HEK293T (cell line): ENCODE measurements around the gene RORB.
A peak's percentile ranks its signal among the peaks of the same experiment; 100 is the strongest.

Experiments used
- CTCF ChIA-PET: fragments of 350-600 bp; formaldehyde crosslinking; extraction: SDS; loops from one replicate; lab custom pipeline; 2021; ENCODE audit warnings: antibody characterized with exemption, inconsistent platforms; lab: Yijun Ruan, JAX
- POLR2A ChIA-PET: fragments of 350-600 bp; formaldehyde crosslinking; extraction: SDS; loops from one replicate; lab custom pipeline; 2020; ENCODE audit warnings: antibody characterized with exemption, inconsistent platforms; lab: Yijun Ruan, JAX
- DNase-seq: peaks from one replicate; pipeline ENCODE4 v3.0.0; 2012; ENCODE audit warnings: mixed read lengths; ENCODE audit errors: extremely low spot score
- ARNT ChIP-seq: fragments of 450-650 bp; IDR thresholded peaks from 2 replicates; pipeline ENCODE4 v1.6.1; 2017; ENCODE audit warnings: mild to moderate bottlenecking
- BHLHE40 ChIP-seq: fragments of 450-650 bp; IDR thresholded peaks from 2 replicates; pipeline ENCODE4 v1.6.1; 2016; ENCODE audit warnings: mild to moderate bottlenecking, moderate library complexity, borderline replicate concordance
- CTBP1 ChIP-seq: fragments of 450-650 bp; IDR thresholded peaks from 2 replicates; pipeline ENCODE4 v1.6.1; 2016; ENCODE audit warnings: borderline replicate concordance
- ELF4 ChIP-seq: fragments of 450-650 bp; IDR thresholded peaks from 2 replicates; pipeline ENCODE4 v1.6.1; 2017; ENCODE audit warnings: antibody characterized with exemption
- FOXA1 ChIP-seq: fragments of 450-650 bp; IDR thresholded peaks from 2 replicates; pipeline ENCODE4 v1.6.1; 2016; ENCODE audit warnings: mild to moderate bottlenecking
- FOXK2 ChIP-seq: fragments of 450-650 bp; IDR thresholded peaks from 2 replicates; pipeline ENCODE4 v1.6.1; 2016; ENCODE audit warnings: mild to moderate bottlenecking
- FOXM1 ChIP-seq: fragments of 450-650 bp; IDR thresholded peaks from 2 replicates; pipeline ENCODE4 v1.6.1; 2017; ENCODE audit warnings: mild to moderate bottlenecking, borderline replicate concordance
- HDGF ChIP-seq: fragments of 450-650 bp; IDR thresholded peaks from 2 replicates; pipeline ENCODE4 v1.6.1; 2017; ENCODE audit warnings: antibody characterized with exemption, borderline replicate concordance
- L3MBTL2 ChIP-seq: fragments of 450-650 bp; conservative IDR thresholded peaks from 2 replicates; pipeline ENCODE4 v1.6.1; 2016; ENCODE audit warnings: mild to moderate bottlenecking
- LEF1 ChIP-seq: fragments of 450-650 bp; IDR thresholded peaks from 2 replicates; pipeline ENCODE4 v1.6.1; 2017; ENCODE audit warnings: mild to moderate bottlenecking, borderline replicate concordance
- NFRKB ChIP-seq: fragments of 450-650 bp; IDR thresholded peaks from 2 replicates; pipeline ENCODE4 v1.6.1; 2016; ENCODE audit warnings: mild to moderate bottlenecking, moderate library complexity
- SP1 ChIP-seq: fragments of 450-650 bp; IDR thresholded peaks from 2 replicates; pipeline ENCODE4 v1.6.1; 2017
- SUZ12 ChIP-seq: fragments of 450-650 bp; IDR thresholded peaks from 2 replicates; pipeline ENCODE4 v1.6.1; 2016; ENCODE audit warnings: mild to moderate bottlenecking
- TARDBP ChIP-seq: fragments of 450-650 bp; IDR thresholded peaks from 2 replicates; pipeline ENCODE4 v1.6.1; 2016
- ZNF384 ChIP-seq: fragments of 450-650 bp; IDR thresholded peaks from 2 replicates; pipeline ENCODE4 v1.6.1; 2016
- TF ChIP-seq, protein P1 (sequence below): fragments of 450-650 bp; IDR thresholded peaks from 2 replicates; pipeline ENCODE4 v1.6.1; 2016

The RORB gene

DNA sequence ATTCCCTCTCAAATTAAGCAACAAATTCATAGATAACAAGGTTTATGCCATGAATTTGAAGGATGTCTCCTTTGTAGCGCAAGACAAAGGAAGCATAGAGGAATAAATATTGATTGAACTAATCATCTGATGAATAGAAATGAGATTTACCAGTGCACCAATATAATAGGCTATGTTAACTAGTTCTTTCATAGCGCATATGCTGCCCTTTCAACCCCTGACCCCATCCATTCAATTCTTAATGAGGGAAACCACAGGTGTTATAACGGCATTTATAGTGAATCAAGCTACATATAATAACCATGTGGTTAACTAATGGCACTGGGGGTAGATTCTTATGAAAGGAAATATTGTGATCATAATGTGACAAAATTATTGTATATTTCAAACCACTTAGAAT, 6.5 kb downstream of the RORB start:
- TF ChIP-seq ZNF384: no peak
- POLR2A ChIA-PET: no interaction called here
- CTCF ChIA-PET: no interaction called here
- no peak for DNase-seq

DNA sequence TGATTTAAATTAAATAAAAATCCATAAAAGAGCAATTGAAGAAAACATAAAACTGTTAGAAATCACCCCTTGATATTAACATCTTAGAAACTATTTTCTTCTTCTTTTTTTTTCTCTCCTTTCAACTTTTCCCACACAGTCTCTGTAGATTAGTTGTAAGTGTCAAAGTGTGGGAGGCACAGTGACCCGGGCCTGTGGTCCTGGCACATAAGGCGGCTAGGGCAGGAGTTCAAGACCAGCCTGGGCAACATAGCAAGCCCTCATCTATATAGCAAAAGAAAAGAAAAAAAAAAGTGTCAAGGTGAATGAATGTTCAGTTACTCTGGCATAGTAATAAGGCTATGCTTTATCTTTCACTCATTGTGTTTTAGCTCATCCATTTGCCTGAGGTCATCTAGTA, 14.2 kb downstream of the RORB start:
- POLR2A ChIA-PET: no interaction called here
- CTCF ChIA-PET: no interaction called here
- TF ChIP-seq ZNF384 (no peak), TARDBP (no peak), FOXK2 (no peak), HDGF (no peak), ARNT (no peak), FOXM1 (no peak), BHLHE40 (no peak), SUZ12 (no peak), LEF1 (no peak), NFRKB (no peak), ELF4 (no peak), L3MBTL2 (no peak), SP1 (no peak), FOXA1 (no peak), CTBP1 (no peak)
- TF ChIP-seq, protein P1, sequence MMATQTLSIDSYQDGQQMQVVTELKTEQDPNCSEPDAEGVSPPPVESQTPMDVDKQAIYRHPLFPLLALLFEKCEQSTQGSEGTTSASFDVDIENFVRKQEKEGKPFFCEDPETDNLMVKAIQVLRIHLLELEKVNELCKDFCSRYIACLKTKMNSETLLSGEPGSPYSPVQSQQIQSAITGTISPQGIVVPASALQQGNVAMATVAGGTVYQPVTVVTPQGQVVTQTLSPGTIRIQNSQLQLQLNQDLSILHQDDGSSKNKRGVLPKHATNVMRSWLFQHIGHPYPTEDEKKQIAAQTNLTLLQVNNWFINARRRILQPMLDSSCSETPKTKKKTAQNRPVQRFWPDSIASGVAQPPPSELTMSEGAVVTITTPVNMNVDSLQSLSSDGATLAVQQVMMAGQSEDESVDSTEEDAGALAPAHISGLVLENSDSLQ: no peak
- no peak for DNase-seq

DNA sequence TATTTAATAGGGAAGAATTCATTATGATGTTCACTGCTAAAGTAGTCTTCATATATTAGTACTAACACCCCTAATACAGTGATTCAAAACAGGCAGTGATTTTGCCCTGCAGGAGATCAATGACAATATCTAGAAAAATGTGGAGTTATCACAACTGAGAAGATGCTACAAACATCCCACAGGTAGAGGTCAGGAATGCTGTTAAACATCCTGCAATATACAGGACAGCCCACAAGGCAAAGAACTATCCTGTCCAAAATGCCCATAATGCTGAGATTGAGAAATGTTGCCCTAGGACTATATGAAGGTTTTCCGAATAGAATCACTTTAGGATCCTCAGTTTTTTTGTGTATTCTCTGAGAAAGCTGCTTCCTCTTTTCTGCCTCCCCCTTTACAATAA, 15.3 kb downstream of the RORB start:
- ChIA-PET POLR2A (no interaction called here), CTCF (no interaction called here)
- DNase-seq: no peak
- TF ChIP-seq LEF1: no peak
- no peak for TF ChIP-seq TARDBP
- TF ChIP-seq FOXA1: no peak
- TF ChIP-seq, protein P1: no peak
- no peak for TF ChIP-seq SP1
- no peak for TF ChIP-seq SUZ12
- no peak for TF ChIP-seq NFRKB
- TF ChIP-seq ARNT: no peak
- no peak for TF ChIP-seq FOXK2
- TF ChIP-seq BHLHE40: no peak
- no peak for TF ChIP-seq FOXM1

DNA sequence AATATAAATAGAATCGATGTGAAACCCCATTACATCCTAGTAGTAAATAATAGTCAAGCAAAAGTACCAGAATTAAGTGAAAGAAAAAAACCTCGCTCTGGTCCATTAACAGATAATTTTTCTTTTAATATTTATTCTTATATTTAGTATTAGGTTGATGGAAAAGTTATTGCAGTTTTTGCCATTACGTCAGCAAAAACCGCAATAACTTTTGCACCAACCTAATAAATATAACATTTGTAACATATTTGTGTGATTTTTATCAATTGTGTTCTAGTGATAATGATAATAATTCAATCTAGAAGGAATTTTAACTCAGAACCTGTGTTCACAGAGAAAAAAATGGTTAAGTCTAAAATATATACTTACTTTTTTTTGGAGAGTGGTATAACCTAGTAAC, 16.1 kb downstream of the RORB start:
- DNase-seq: no peak
- TF ChIP-seq ARNT (no peak), SP1 (no peak), FOXM1 (no peak), ELF4 (0 out of 2 replicates have a peak, but pooled peaks have one; percentile 23)
- ChIA-PET POLR2A (no interaction called here), CTCF (no interaction called here)

DNA sequence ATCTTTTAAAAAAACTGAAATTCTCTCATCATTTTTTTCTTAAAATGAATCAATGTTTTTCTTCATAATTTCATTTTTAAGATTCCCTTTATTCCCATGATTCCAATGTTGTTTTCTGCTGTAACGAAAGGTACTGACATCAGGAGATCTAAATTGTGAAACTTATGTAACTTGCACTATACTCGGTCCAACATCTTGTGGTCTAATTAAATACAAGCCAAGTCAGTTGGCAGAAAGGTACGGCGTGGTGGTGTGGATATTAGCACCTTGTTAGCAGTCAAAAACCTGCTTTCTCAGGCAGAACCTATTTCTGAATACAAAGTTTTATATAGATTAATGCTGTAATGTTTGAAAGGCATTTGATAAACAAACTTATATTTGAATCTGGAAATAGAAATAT, 20.1 kb downstream of the RORB start:
- ChIA-PET POLR2A (no interaction called here), CTCF (no interaction called here)
- no peak for TF ChIP-seq ARNT
- TF ChIP-seq SUZ12: no peak
- TF ChIP-seq TARDBP: no peak
- no peak for TF ChIP-seq NFRKB
- DNase-seq: no peak

DNA sequence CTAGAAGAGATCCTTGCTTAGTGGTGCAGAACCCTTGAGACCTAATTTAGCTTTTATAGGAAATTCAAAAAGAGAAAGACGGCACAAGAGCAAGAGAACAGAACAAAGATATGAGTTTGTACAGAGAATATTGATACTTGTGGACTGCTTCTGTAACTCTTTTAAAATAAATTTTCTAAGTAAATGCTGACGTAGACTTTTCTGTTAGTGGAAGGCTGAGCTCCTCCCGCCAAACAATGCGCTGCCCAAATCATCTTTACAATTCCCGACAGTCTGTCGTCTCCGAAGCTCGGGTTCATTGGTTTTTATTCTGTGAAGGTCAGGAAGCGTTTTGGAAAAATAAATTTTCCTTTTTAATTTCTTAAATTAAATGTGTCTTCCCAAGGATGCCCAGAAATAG, 22.3 kb downstream of the RORB start:
- ChIA-PET POLR2A (no interaction called here), CTCF (interaction anchor here (0.6 kb wide), 1 partner anchor 468 kb away, joined by 3 read pairs; no protein-coding TSS in a partner anchor)
- DNase-seq: no peak
- TF ChIP-seq FOXA1 (no peak), ARNT (no peak), LEF1 (no peak), L3MBTL2 (no peak)
- TF ChIP-seq, protein P1: no peak

DNA sequence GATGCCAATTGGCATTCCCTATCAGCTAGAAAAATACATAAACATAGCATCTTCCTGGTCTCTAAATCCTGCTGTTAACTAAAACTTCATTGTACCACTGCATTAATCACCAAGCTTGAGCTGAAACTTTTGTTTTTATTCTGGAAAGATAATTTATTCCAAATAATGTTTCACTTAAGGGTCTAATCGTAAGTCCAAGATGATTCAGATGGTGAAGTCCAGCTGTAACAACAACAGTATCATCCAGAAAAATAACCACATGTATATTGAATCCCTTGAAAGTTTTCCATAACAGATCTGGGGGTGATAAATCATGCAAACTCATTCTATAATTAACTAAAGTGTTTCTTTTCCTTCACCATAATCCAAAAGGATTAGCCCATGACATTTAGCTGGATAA, 23.9 kb downstream of the RORB start:
- ChIA-PET POLR2A (no interaction called here), CTCF (interaction anchor here (0.6 kb wide), 1 partner anchor 105 kb away, joined by 4 read pairs; no protein-coding TSS in a partner anchor)
- TF ChIP-seq SUZ12 (no peak), FOXA1 (no peak), HDGF (no peak), ZNF384 (no peak), NFRKB (no peak), BHLHE40 (no peak), TARDBP (no peak), L3MBTL2 (no peak), FOXM1 (no peak), FOXK2 (no peak), CTBP1 (no peak), ELF4 (no peak), LEF1 (no peak), SP1 (no peak)
- TF ChIP-seq, protein P1: no peak
- DNase-seq: no peak
